OCI-LY7 (cell line): ENCODE results near the gene PKM.

Experiments used
- EZH2phosphoT487 ChIP-seq: fragments of 200-600 bp; sonication (generic); IDR thresholded peaks from 2 replicates; pipeline ENCODE4 v1.6.1; 2018; ENCODE audit warnings: low read depth, borderline replicate concordance, mild to moderate bottlenecking, mixed run types, antibody characterized with exemption, low read length, moderate library complexity, mixed read lengths
- TF ChIP-seq, protein P1 (sequence below): fragments of 200-600 bp; sonication (generic); conservative IDR thresholded peaks from 2 replicates; pipeline ENCODE4 v1.5.1; 2014; ENCODE audit warnings: mild to moderate bottlenecking, antibody characterized with exemption, low read length, moderate library complexity, mixed read lengths

DNA sequence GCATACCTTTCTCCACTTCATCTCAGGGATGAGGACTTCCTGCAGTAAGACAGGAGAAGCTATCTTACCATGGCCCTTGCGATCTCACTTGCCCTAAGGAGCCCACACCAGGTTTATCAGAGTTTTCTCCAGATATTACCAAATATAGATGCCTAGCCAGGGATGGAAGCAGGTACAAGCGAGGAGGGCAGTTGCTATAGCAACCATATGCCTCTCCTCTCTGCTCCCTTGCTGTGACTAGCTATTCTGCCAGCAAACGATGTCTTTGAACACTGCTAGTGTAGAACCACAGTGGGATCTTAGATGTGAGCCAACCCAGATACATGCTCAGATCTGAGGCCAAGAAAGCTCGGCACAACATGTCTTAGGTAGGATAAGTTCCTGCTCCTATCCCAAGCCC is 67.3 kb downstream of the PKM start:
- TF ChIP-seq, protein P1, sequence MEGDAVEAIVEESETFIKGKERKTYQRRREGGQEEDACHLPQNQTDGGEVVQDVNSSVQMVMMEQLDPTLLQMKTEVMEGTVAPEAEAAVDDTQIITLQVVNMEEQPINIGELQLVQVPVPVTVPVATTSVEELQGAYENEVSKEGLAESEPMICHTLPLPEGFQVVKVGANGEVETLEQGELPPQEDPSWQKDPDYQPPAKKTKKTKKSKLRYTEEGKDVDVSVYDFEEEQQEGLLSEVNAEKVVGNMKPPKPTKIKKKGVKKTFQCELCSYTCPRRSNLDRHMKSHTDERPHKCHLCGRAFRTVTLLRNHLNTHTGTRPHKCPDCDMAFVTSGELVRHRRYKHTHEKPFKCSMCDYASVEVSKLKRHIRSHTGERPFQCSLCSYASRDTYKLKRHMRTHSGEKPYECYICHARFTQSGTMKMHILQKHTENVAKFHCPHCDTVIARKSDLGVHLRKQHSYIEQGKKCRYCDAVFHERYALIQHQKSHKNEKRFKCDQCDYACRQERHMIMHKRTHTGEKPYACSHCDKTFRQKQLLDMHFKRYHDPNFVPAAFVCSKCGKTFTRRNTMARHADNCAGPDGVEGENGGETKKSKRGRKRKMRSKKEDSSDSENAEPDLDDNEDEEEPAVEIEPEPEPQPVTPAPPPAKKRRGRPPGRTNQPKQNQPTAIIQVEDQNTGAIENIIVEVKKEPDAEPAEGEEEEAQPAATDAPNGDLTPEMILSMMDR = no peak
- TF ChIP-seq EZH2phosphoT487 = no peak
